Measurements from ENCODE around the gene DNAJA3. TPM values are rescaled to one million over a fixed set of nuclear protein-coding genes. Genes with fewer than 3 reads are reported as not detected.

DNAJA3 gene
- total RNA-seq: 10 to 100 TPM; 40.4 to 54.0 (median 49.8) TPM
- 48.4 TPM for polyA plus RNA-seq
- long read RNA-seq, donor 1, transcript DNAJA3-202 (11 exons, 2,591 nt): major isoform, 192 of 281 reads
- long read RNA-seq, donor 1, transcript DNAJA3-201 (12 exons, 2,763 nt): minor isoform, 53 of 281 reads
- long read RNA-seq, donor 1, partial matches to known transcripts: 21 of 281 reads
- long read RNA-seq, donor 1, other reads (novel, unspliced or antisense): 12 of 281 reads
- long read RNA-seq, donor 2, transcript DNAJA3-202 (11 exons, 2,591 nt): major isoform, 88 of 136 reads
- long read RNA-seq, donor 2, transcript DNAJA3-201 (12 exons, 2,763 nt): minor isoform, 31 of 136 reads
- long read RNA-seq, donor 2, partial matches to known transcripts: 8 of 136 reads
- long read RNA-seq, donor 2, other reads (novel, unspliced or antisense): 9 of 136 reads
- long read RNA-seq, donor 3, transcript DNAJA3-201 (12 exons, 2,763 nt): minor isoform, 109 of 457 reads
- long read RNA-seq, donor 3, transcript DNAJA3-202 (11 exons, 2,591 nt): major isoform, 307 of 457 reads
- long read RNA-seq, donor 3, partial matches to known transcripts: 20 of 457 reads
- long read RNA-seq, donor 3, other reads (novel, unspliced or antisense): 21 of 457 reads
- long read RNA-seq, donor 4, transcript DNAJA3-201 (12 exons, 2,763 nt): minor isoform, 19 of 102 reads
- long read RNA-seq, donor 4, transcript DNAJA3-202 (11 exons, 2,591 nt): major isoform, 69 of 102 reads
- long read RNA-seq, donor 4, partial matches to known transcripts: 11 of 102 reads
- long read RNA-seq, donor 4, other reads (novel, unspliced or antisense): 3 of 102 reads

DNA sequence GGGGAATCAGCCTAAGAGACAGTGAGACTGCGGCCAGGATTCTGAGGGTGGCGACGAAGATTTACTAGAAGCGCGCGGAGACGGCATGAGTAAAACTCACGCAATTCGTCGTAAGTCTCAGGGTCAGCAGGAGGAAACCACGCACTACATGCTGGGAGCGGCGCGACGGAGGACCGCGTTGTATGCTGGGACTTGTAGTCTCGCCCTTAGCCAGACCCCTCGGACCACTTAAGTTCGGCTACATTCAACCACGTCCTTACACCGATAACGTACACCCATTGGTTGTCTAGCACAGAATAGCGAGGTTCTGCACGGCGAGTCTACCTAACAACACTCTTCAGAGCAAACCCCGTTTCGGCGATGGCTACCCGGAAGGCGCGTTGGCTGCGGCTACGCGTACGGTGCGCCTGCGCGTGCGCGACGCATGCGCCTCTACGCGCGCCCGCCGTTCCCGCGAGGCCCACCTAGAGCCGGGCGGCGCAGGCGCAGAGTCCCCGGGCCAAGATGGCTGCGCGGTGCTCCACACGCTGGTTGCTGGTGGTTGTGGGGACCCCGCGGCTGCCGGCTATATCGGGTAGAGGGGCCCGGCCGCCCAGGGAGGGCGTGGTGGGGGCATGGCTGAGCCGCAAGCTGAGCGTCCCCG is at the start of gene DNAJA3:
Gene DNAJA3 (plus strand): TSS at position 491 of the 643 bp plus-strand sequence. CDS start 14 bp downstream, at position 505.
- under 1% methylated on average over 68 of the region's 68 CpGs for WGBS
- Histone ChIP-seq H3K4me1 (ENCODE audit: control insufficient read depth, insufficient read depth, low read length) (peaks cover 2% of the 10 kb centered on the region), H3K27ac (ENCODE audit: low read length) (peak within 1 kb of the TSS; percentile 96), H3K27me3 (ENCODE audit: control insufficient read depth, insufficient read depth) (no peaks in the 10 kb centered on the region), H3K4me3 (ENCODE audit: low read length) (peak within 1 kb of the TSS; percentile 78), H3K9me3 (ENCODE audit: control insufficient read depth, low read length) (no peaks in the 10 kb centered on the region)
- ATAC-seq (peak; percentile 98), DNase-seq (peak; percentile 93 to 98 (median 97))
- intact Hi-C loops (cut with DNase I): no loop called here

DNA sequence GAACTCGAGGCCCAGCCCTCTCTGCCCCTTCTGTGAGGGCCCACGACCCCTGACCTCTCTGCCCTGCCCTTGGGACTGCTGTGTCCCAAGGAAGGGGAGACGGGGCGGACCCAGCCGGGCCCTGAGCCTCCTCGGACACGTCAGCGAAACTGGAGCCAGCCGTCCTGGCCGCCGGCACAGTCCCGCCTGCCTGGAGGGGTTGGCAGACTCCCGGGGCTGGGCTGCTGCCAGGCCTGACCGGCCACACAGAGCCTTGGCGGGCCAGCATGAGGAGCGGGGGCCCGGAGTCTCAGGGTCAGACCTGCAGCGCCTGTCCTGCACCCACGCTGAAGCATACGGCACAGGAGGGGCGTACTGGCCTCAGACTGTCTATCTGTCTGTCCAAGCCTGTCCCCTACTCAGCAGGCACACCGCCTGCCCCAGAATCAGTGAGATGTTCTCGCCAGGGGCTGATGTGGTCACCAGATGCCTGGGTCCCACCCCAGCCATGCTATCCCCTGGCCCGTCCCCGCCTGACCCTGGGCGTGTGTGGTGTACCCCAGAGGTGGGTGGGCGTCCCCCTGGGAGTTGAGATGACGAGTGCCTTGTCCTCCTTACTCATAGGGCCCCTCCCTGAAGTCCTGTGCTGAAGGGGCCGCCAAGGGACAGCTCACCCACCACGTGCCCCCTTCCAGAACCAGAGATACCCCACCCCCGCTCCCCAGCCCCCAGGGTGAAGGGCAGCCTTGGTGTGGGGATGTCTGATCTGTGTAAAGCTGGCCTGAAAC is 49.4 kb upstream of the DNAJA3 start:
- ATAC-seq (peak; percentile 73 to 82), DNase-seq (peak; percentile 96 to 98 (median 98))
- H3K4me1 ChIP-seq (ENCODE audit: control insufficient read depth, insufficient read depth, low read length): peaks cover 17% of the 10 kb centered on the region
- no peaks in the 10 kb centered on the region for H3K9me3 ChIP-seq (ENCODE audit: control insufficient read depth, low read length)
- H3K27me3 ChIP-seq (ENCODE audit: control insufficient read depth, insufficient read depth): no peaks in the 10 kb centered on the region
- H3K4me3 ChIP-seq (ENCODE audit: low read length): no peak overlapping the region
- intact Hi-C loops (cut with DNase I): no loop called here
- 29% methylated on average over 31 of the region's 31 CpGs for WGBS
- H3K27ac ChIP-seq (ENCODE audit: low read length): peak overlapping the region; percentile 48

DNA sequence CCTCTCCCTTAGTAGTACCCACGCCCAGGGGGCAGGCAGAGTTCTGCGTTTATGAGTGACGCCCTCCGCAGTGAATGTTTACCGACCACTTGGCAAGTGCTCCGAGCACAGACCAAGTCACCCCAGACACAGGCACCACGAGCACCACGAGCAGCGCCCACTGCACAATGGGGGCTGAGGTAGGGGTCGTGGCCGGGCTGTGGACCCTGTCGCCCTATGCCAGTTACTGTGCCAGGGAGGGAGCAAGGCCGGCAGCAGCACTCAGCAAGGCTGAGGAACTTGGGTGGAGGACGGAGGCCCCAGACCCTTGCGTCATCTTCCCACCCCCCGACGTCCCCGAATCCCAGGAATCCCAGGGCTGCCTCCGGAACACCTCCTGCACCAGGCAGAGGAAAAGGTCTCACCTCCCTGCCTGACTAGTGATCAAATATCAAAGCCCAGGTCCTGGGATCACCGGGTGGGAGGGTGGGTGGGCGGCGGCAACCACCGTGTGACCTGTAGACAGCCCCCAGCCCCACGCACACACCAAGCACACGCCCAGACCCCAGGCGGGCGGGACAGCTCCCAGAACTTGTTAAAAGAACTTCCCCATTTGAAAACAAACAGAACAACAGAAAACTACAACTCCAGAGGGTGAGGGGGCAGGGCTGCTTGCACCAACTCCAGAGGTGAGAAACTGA is 48.6 kb upstream of the DNAJA3 start:
- H3K4me3 ChIP-seq (ENCODE audit: low read length): no peak overlapping the region
- H3K27me3 ChIP-seq (ENCODE audit: control insufficient read depth, insufficient read depth): no peaks in the 10 kb centered on the region
- intact Hi-C loops (cut with DNase I): no loop called here
- H3K27ac ChIP-seq (ENCODE audit: low read length): peak overlapping the region; percentile 13
- DNase-seq (peak in 1 of 3 donors; percentile 62), ATAC-seq (no peak)
- WGBS: 60% methylated on average over 27 of the region's 27 CpGs
- peaks cover 17% of the 10 kb centered on the region for H3K4me1 ChIP-seq (ENCODE audit: control insufficient read depth, insufficient read depth, low read length)
- no peaks in the 10 kb centered on the region for H3K9me3 ChIP-seq (ENCODE audit: control insufficient read depth, low read length)

GRCh38 chr16:4377573-4378154 is 48.0 kb upstream of the DNAJA3 start:
- peak in 2 of 3 donors; percentile 15 to 49 for DNase-seq
- Histone ChIP-seq H3K27ac (ENCODE audit: low read length) (peak overlapping the region; percentile 9), H3K4me1 (ENCODE audit: control insufficient read depth, insufficient read depth, low read length) (peaks cover 16% of the 10 kb centered on the region), H3K4me3 (ENCODE audit: low read length) (no peak overlapping the region), H3K27me3 (ENCODE audit: control insufficient read depth, insufficient read depth) (no peaks in the 10 kb centered on the region), H3K9me3 (ENCODE audit: control insufficient read depth, low read length) (no peaks in the 10 kb centered on the region)
- intact Hi-C loops (cut with DNase I): no loop called here
- ATAC-seq: no peak
- WGBS: 69% methylated on average over 12 of the region's 12 CpGs

- Histone ChIP-seq H3K9me3 (ENCODE audit: control insufficient read depth, low read length) (no peaks in the 10 kb centered on the region), H3K27me3 (ENCODE audit: control insufficient read depth, insufficient read depth) (no peaks in the 10 kb centered on the region), H3K4me1 (ENCODE audit: control insufficient read depth, insufficient read depth, low read length) (peaks cover 15% of the 10 kb centered on the region), H3K4me3 (ENCODE audit: low read length) (no peak overlapping the region), H3K27ac (ENCODE audit: low read length) (peak overlapping the region; percentile 9)
- ATAC-seq (peak in 1 of 2 donors; percentile 26), DNase-seq (peak; percentile 80 to 85 (median 82))
- WGBS: 55% methylated on average over 15 of the region's 15 CpGs
- intact Hi-C loops (cut with DNase I): no loop called here
Observed at GRCh38 chr16:4378161-4378666, 47.5 kb upstream of the DNAJA3 start.

DNA sequence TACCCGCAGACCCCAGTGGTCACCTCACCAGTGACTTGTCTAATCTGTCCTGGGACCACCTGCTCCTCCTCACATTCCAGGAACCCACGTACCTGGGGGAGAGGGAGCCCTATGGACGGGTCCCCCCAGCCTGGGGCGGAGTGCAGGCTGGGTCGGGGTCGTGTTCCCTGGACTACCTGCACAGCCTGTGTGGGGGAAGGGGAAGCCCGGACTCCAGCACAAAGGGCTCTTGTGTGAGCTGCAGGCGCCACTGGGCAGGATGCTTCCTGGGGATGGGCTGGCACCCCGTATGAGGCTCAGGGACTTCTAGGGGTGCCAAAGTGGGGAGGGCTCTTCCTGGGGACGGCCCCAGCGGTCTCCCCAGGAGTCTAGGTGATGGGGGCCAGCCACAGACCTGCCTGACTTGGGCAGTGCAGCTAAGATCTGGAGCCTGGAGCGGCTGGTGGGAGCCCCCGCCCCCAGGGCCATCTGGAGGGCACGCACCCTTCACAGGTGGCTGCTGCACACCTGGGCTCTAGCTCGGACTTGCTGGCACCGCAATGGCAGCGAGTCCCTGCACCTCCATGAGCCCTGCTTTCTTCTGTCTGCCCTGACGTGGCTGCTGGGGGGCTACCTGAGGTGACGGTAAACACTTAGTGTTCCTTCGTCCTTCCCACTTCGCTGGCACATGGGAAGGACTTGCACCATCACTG is 46.5 kb upstream of the DNAJA3 start:
- Histone ChIP-seq H3K27ac (ENCODE audit: low read length) (no peak overlapping the region), H3K4me1 (ENCODE audit: control insufficient read depth, insufficient read depth, low read length) (peaks cover 15% of the 10 kb centered on the region), H3K27me3 (ENCODE audit: control insufficient read depth, insufficient read depth) (no peaks in the 10 kb centered on the region), H3K4me3 (ENCODE audit: low read length) (no peak overlapping the region), H3K9me3 (ENCODE audit: control insufficient read depth, low read length) (no peaks in the 10 kb centered on the region)
- DNase-seq: peak in 1 of 3 donors; percentile 57
- 92% methylated on average over 21 of the region's 21 CpGs for WGBS
- intact Hi-C loops (cut with DNase I): no loop called here
- ATAC-seq: no peak

DNA sequence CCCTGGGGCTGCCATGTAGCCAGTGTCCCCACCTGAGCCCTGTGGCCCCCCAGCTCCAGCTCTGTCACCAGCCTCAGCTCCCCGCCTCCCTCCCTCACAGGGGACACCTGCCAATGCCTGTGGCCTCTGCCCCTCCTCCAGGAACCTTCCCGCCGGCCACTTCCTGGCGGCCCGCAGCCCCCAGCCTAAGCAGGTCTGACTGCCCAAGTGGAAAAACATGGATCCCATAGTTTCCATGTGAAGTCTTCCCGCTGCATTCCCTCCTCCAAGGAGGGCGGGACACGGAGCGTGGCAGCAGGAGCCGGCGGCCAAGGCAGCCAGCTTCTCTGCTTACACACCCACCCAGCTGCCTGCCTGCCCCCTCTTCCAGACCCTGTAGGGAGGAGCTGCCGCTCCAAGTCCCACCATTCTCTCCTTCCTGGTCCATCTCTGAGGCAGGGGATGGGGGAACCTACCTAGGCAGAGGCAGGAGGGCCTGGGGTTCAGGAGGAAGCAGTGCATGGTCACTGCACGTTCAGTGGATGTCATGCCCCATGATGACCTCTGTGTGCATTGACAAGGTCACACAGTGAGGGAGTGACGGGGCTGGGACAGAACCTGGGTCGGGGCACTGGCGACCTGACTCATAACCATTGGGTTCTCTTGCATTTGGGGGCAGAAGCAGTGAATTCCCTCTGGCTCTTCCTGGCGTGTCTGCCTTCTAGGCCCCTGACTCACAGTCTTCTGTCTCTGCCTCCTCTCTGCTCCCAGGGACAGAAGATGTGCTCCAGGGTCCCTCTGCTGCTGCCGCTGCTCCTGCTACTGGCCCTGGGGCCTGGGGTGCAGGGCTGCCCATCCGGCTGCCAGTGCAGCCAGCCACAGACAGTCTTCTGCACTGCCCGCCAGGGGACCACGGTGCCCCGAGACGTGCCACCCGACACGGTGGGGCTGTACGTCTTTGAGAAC is 45.3 kb upstream of the DNAJA3 start:
- no peaks in the 10 kb centered on the region for H3K27me3 ChIP-seq (ENCODE audit: control insufficient read depth, insufficient read depth)
- DNase-seq: peak; percentile 37 to 81 (median 65)
- peaks cover 13% of the 10 kb centered on the region for H3K4me1 ChIP-seq (ENCODE audit: control insufficient read depth, insufficient read depth, low read length)
- intact Hi-C loops (cut with DNase I): no loop called here
- ATAC-seq: no peak
- 75% methylated on average over 26 of the region's 26 CpGs for WGBS
- no peak overlapping the region for H3K27ac ChIP-seq (ENCODE audit: low read length)
- no peak overlapping the region for H3K4me3 ChIP-seq (ENCODE audit: low read length)
- no peaks in the 10 kb centered on the region for H3K9me3 ChIP-seq (ENCODE audit: control insufficient read depth, low read length)

GRCh38 chr16:4381072-4381934 is 44.4 kb upstream of the DNAJA3 start:
- H3K9me3 ChIP-seq (ENCODE audit: control insufficient read depth, low read length): no peaks in the 10 kb centered on the region
- H3K4me3 ChIP-seq (ENCODE audit: low read length): no peak overlapping the region
- intact Hi-C loops (cut with DNase I): no loop called here
- peaks cover 12% of the 10 kb centered on the region for H3K4me1 ChIP-seq (ENCODE audit: control insufficient read depth, insufficient read depth, low read length)
- ATAC-seq (no peak), DNase-seq (peak; percentile 42 to 66 (median 53))
- no peak overlapping the region for H3K27ac ChIP-seq (ENCODE audit: low read length)
- no peaks in the 10 kb centered on the region for H3K27me3 ChIP-seq (ENCODE audit: control insufficient read depth, insufficient read depth)
- 93% methylated on average over 59 of the region's 59 CpGs for WGBS

Data from right cardiac atrium (tissue), 5 donors.